ENCODE data around the gene ZBTB38.

GRCh38 chr3:141378556-141378955, 10.3 kb downstream of the ZBTB38 start:
- TF ChIP-seq CTCF (IDR thresholded peaks at IDR 0.05; ENCODE audit: insufficient read depth, low read length): no peak
- no peak for TF ChIP-seq SPI1 (IDR thresholded peaks at IDR 0.05; ENCODE audit: borderline replicate concordance, low read depth)
